Glutamatergic neuron (in vitro differentiated cells): ENCODE measurements around the gene SNAPIN. TPM values are rescaled to one million over a fixed set of nuclear protein-coding genes. Genes with fewer than 3 reads are reported as not detected.
A peak's percentile ranks its signal among the peaks of the same experiment; 100 is the strongest.

Experiments
- DNase-seq: peaks from one replicate; pipeline ENCODE4 v3.0.0; 2022
- H3K27ac Mint-ChIP-seq: one replicate; pipeline ENCODE4 v1.8.0; 2020; ENCODE audit warnings: mild to moderate bottlenecking, mixed read lengths, inconsistent platforms; ENCODE audit not compliant: unreplicated experiment
- H3K27me3 Mint-ChIP-seq: one replicate; pipeline ENCODE4 v1.8.0; 2020; ENCODE audit warnings: mild to moderate bottlenecking, moderate library complexity, mixed read lengths, inconsistent platforms; ENCODE audit not compliant: unreplicated experiment
- H3K36me3 Mint-ChIP-seq: one replicate; pipeline ENCODE4 v1.8.0; 2020; ENCODE audit warnings: mild to moderate bottlenecking, mixed read lengths, inconsistent platforms; ENCODE audit not compliant: unreplicated experiment
- H3K4me1 Mint-ChIP-seq: one replicate; pipeline ENCODE4 v1.8.0; 2020; ENCODE audit warnings: mild to moderate bottlenecking, low read depth, mixed read lengths, inconsistent platforms; ENCODE audit not compliant: unreplicated experiment
- H3K4me3 Mint-ChIP-seq: one replicate; pipeline ENCODE4 v1.8.0; 2020; ENCODE audit warnings: mild to moderate bottlenecking, mixed read lengths, inconsistent platforms; ENCODE audit not compliant: unreplicated experiment
- H3K9me3 Mint-ChIP-seq: one replicate; pipeline ENCODE4 v1.8.0; 2020; ENCODE audit warnings: mild to moderate bottlenecking, moderate library complexity, mixed read lengths, inconsistent platforms; ENCODE audit not compliant: unreplicated experiment
- long read RNA-seq: library from polyadenylated mRNA; unstranded; transcript quantifications from one replicate; pipeline ENCODE4 v2.0.0, GENCODE V29; 2020; ENCODE audit not compliant: unreplicated experiment
- total RNA-seq: library from RNA; stranded (reverse); fragmentation: NEBNext Ultra II Directional; extraction: Animal tissue kit (Norgen Biotek cat#: 25700); gene quantifications from one replicate; pipeline ENCODE4 v1.2.1, GENCODE V29; 2021; ENCODE audit not compliant: unreplicated experiment
- TF ChIP-seq, protein P1 (sequence below): fragments of 200-600 bp; sonication (generic); IDR thresholded peaks from one replicate; pipeline ENCODE4 v1.5.0; 2021; ENCODE audit not compliant: partially characterized antibody, unreplicated experiment

SNAPIN gene, protein sequence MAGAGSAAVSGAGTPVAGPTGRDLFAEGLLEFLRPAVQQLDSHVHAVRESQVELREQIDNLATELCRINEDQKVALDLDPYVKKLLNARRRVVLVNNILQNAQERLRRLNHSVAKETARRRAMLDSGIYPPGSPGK
- total RNA-seq: 30.8 TPM
- long read RNA-seq, transcript SNAPIN-201 (4 exons, 1,030 nt): major isoform, 16 of 21 reads
- long read RNA-seq, partial matches to known transcripts: 0 of 21 reads
- long read RNA-seq, other reads (novel, unspliced or antisense): 1 of 21 reads

DNA sequence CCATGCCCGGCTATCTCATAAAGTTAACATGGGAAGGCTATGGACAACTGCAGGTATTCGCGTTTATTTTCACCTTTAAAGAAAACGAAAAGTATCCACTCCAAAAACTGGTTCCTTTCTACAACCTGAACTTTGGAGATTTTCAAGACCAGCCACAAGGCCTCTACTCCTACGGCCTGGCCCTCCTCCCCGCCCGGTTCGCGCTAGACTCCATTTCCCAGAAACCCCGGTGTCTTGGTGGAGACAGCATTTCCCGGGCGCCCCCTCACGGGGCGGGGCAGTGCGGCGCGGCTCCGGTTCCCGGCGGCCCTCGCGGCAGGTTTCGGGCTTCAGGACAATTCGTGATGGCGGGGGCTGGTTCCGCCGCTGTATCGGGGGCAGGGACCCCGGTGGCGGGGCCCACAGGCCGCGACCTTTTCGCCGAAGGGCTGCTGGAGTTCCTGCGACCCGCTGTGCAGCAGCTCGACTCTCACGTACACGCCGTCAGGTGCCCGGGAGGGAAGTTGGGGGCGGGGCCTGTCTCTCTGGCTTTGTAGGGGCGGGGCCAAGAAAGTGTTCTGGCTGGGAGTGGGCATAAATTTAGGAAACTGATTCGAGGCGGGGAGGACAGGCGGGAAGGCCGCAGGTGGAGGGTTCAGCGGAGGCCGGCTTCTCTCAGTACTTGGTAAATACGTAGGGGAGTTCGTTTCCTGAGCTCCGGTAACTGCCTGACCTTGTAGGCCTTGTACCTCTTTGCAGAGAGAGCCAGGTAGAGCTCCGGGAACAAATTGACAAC lies at the start of gene SNAPIN:
Gene SNAPIN, plus strand, starts transcription at position 304 of the 775 bp plus-strand sequence. Its CDS starts 41 bp downstream, at position 345.
- TF ChIP-seq, protein P1, sequence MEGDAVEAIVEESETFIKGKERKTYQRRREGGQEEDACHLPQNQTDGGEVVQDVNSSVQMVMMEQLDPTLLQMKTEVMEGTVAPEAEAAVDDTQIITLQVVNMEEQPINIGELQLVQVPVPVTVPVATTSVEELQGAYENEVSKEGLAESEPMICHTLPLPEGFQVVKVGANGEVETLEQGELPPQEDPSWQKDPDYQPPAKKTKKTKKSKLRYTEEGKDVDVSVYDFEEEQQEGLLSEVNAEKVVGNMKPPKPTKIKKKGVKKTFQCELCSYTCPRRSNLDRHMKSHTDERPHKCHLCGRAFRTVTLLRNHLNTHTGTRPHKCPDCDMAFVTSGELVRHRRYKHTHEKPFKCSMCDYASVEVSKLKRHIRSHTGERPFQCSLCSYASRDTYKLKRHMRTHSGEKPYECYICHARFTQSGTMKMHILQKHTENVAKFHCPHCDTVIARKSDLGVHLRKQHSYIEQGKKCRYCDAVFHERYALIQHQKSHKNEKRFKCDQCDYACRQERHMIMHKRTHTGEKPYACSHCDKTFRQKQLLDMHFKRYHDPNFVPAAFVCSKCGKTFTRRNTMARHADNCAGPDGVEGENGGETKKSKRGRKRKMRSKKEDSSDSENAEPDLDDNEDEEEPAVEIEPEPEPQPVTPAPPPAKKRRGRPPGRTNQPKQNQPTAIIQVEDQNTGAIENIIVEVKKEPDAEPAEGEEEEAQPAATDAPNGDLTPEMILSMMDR: no peak
- Mint-ChIP-seq H3K27ac (peak within 1 kb of the TSS; percentile 68), H3K27me3 (peaks cover 6% of the 10 kb centered on the region), H3K4me3 (peak within 1 kb of the TSS; percentile 97), H3K9me3 (peaks cover 3% of the 10 kb centered on the region), H3K36me3 (no peaks in the 10 kb centered on the region), H3K4me1 (peaks cover 11% of the 10 kb centered on the region)
- DNase-seq: peak; percentile 92

DNA sequence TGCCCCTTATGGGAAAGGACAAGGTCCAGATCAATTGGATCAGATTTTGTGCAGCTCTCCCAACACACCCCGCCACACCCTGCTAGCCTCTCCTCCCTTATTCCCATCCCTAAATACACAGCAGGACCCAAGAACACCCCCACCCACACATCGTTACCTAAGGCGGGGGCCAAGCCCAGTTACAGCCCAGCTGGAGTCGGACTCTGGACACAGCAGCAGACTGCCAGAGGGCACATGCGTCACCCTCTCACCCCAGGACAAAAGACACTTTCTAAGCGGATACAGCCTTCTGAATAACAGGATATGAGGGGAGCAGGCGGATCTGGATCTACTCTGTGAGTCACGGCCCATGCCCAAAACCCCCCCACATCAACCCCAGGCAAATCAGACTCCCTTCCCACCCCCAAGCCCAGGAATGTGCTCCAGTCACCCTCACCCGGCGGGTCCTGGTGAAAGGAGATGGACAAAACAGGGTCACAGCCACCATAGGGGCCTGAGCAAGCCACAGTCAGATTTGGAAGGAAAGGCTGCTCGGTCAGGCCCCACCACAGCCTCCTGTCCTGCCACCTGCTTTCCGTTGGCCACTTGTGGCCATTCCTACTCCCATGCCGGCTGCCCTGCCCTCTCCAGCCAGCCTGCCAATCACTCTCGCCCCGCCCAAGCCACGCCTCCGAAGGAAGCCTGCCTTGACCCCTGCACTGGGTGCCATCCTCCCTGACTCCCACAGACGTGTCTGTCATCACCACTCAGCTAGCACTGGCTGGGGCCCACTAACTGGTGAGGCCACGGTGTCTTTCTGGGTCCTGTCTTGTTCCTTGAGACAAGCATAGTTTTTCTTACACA lies 49.5 kb upstream of the SNAPIN start:
- TF ChIP-seq, protein P1: no peak
- H3K4me3 Mint-ChIP-seq: peak overlapping the region; percentile 55
- H3K27me3 Mint-ChIP-seq: peaks cover 7% of the 10 kb centered on the region
- H3K27ac Mint-ChIP-seq: peak overlapping the region; percentile 76
- DNase-seq: peak; percentile 60
- H3K36me3 Mint-ChIP-seq: no peaks in the 10 kb centered on the region
- H3K4me1 Mint-ChIP-seq: peaks cover 13% of the 10 kb centered on the region
- peaks cover 11% of the 10 kb centered on the region for H3K9me3 Mint-ChIP-seq

DNA sequence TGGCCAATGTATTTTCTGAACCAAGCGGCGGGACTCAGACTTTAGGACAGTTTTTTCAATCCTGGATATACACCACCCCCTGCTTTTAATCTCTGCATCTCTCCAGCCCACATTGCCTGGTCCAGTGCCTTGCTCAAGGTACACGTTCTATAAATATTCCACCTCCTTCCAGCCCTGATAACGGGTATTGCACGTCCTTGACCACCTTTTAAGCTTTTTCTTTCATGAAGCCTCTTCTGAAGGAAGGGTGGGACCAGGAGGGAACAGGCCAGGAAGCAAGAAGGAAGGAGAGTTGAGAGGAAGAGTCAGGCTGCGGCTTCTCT lies 49.0 kb upstream of the SNAPIN start:
- H3K27ac Mint-ChIP-seq: peak overlapping the region; percentile 59
- no peak overlapping the region for H3K4me3 Mint-ChIP-seq
- TF ChIP-seq, protein P1: no peak
- DNase-seq: no peak
- H3K4me1 Mint-ChIP-seq: peaks cover 13% of the 10 kb centered on the region
- H3K27me3 Mint-ChIP-seq: peaks cover 8% of the 10 kb centered on the region
- H3K9me3 Mint-ChIP-seq: peaks cover 11% of the 10 kb centered on the region
- H3K36me3 Mint-ChIP-seq: no peaks in the 10 kb centered on the region

DNA sequence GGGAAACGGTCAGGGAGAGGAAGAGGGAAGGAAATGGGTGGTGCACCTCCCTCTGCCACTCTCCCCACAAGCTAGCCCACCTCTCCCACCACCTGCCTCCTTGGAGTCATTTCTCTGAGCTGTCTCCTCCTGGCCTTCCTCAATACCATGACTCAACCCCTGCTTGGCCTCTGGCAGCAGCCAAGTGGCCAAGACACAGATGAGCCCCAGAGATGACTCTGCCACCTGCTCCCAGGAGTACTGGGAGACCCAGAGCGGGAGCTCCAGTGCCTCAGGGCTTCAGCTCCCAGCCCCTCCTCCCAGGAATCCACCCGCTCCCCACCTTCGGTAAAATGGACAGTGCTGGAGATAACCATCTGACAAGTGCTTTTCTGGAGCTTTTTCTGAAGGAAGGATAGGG lies 48.2 kb upstream of the SNAPIN start:
- TF ChIP-seq, protein P1: no peak
- H3K4me3 Mint-ChIP-seq: no peak overlapping the region
- H3K36me3 Mint-ChIP-seq: no peaks in the 10 kb centered on the region
- peaks cover 13% of the 10 kb centered on the region for H3K4me1 Mint-ChIP-seq
- peaks cover 11% of the 10 kb centered on the region for H3K9me3 Mint-ChIP-seq
- H3K27me3 Mint-ChIP-seq: peaks cover 8% of the 10 kb centered on the region
- no peak for DNase-seq
- no peak overlapping the region for H3K27ac Mint-ChIP-seq
